Measurements from ENCODE around the gene C6orf141.

Gene C6orf141
- 0 to 0.10 (median 0) reads per million in 18 experiments for total RNA-seq

GRCh38 chr6:49550492-49551077, at the start of gene C6orf141:
TSS of gene C6orf141 (plus strand) at chr6:49550668. CDS start at chr6:49550793, 125 bp downstream.
- DNase-seq, result peak in 1 of 2 donors; percentile 9

- DNase-seq, result no peak
Measured at GRCh38 chr6:49504666-49505065, 45.8 kb upstream of the C6orf141 start.

GRCh38 chr6:49506569-49507111, 43.8 kb upstream of the C6orf141 start:
- DNase-seq, result no peak

GRCh38 chr6:49509342-49509741, 41.1 kb upstream of the C6orf141 start:
- DNase-seq, result no peak

- no peak for DNase-seq
Measured at GRCh38 chr6:49513153-49513989, 37.1 kb upstream of the C6orf141 start.

- no peak for DNase-seq
Measured at GRCh38 chr6:49514571-49515484, 35.6 kb upstream of the C6orf141 start.

- DNase-seq, result no peak
Measured at GRCh38 chr6:49515485-49516146, 34.9 kb upstream of the C6orf141 start.

GRCh38 chr6:49516147-49516505, 34.3 kb upstream of the C6orf141 start:
- no peak for DNase-seq

- no peak for DNase-seq
Measured at GRCh38 chr6:49517919-49518318, 32.5 kb upstream of the C6orf141 start.

GRCh38 chr6:49519660-49520059, 30.8 kb upstream of the C6orf141 start:
- DNase-seq, result no peak

GRCh38 chr6:49522710-49523593, 27.5 kb upstream of the C6orf141 start:
- no peak for DNase-seq

GRCh38 chr6:49523901-49524300, 26.6 kb upstream of the C6orf141 start:
- no peak for DNase-seq

- no peak for DNase-seq
Measured at GRCh38 chr6:49524541-49524940, 25.9 kb upstream of the C6orf141 start.

- DNase-seq, result no peak
Measured at GRCh38 chr6:49526598-49526997, 23.9 kb upstream of the C6orf141 start.

- no peak for DNase-seq
Measured at GRCh38 chr6:49527320-49527719, 23.1 kb upstream of the C6orf141 start.

- no peak for DNase-seq
Measured at GRCh38 chr6:49528571-49528970, 21.9 kb upstream of the C6orf141 start.

- DNase-seq, result no peak
Measured at GRCh38 chr6:49530141-49530776, 20.2 kb upstream of the C6orf141 start.

- peak; percentile 18 to 68 for DNase-seq
Measured at GRCh38 chr6:49531774-49532569, 18.5 kb upstream of the C6orf141 start.

GRCh38 chr6:49535795-49536194, 14.7 kb upstream of the C6orf141 start:
- DNase-seq, result no peak

GRCh38 chr6:49539102-49539501, 11.4 kb upstream of the C6orf141 start:
- no peak for DNase-seq

Measured in inflammatory macrophage (primary cell).